ENCODE data around the gene RECQL5. TPM values are rescaled to one million over a fixed set of nuclear protein-coding genes. Genes with fewer than 3 reads are reported as not detected.

RECQL5 gene
- total and polyA plus RNA-seq, 2 of the 8 experiments (the other 6 are each of a cell fraction or from before 2014, with no cell fraction given) = 15.1 to 41.1 TPM

GRCh38 chr17:75661531-75661930, 5.4 kb downstream of the RECQL5 start (continued):
- TF ChIP-seq E2F6 (IDR thresholded peaks at IDR 0.05) = no peak
- no peak for TF ChIP-seq EGR1 (IDR thresholded peaks at IDR 0.05; ENCODE audit: borderline replicate concordance, low read depth, low read length)

Data from H1 (cell line).